ENCODE measurements around the gene MARK3.
A peak's percentile ranks its signal among the peaks of the same experiment; 100 is the strongest.

MARK3 gene

GRCh38 chr14:103393070-103393469, 7.9 kb downstream of the MARK3 start:
- in situ Hi-C loops (cut with HindIII; ENCODE audit: low sequenced_read_pairs) = no loop called here
- DNase-seq (ENCODE audit: low read depth, low spot score) = no peak
- no peak overlapping the region for H3K4me3 ChIP-seq (ENCODE audit: low read depth, low read length)
- TF ChIP-seq CTCF (IDR thresholded peaks at IDR 0.05; ENCODE audit: low read depth, low read length) = no peak

- in situ Hi-C loops (cut with HindIII; ENCODE audit: low sequenced_read_pairs) = no loop called here
- DNase-seq (ENCODE audit: low read depth, low spot score) = peak; percentile 50
- no peak overlapping the region for H3K4me3 ChIP-seq (ENCODE audit: low read depth, low read length)
- peak; percentile 75 for TF ChIP-seq CTCF (IDR thresholded peaks at IDR 0.05; ENCODE audit: low read depth, low read length)
Measured at GRCh38 chr14:103393676-103394626, 8.7 kb downstream of the MARK3 start.

GRCh38 chr14:103395244-103395643, 10.0 kb downstream of the MARK3 start:
- in situ Hi-C loops (cut with HindIII; ENCODE audit: low sequenced_read_pairs) = no loop called here
- no peak overlapping the region for H3K4me3 ChIP-seq (ENCODE audit: low read depth, low read length)
- no peak for DNase-seq (ENCODE audit: low read depth, low spot score)
- no peak for TF ChIP-seq CTCF (IDR thresholded peaks at IDR 0.05; ENCODE audit: low read depth, low read length)

GRCh38 chr14:103396463-103396862, 11.2 kb downstream of the MARK3 start:
- no peak overlapping the region for H3K4me3 ChIP-seq (ENCODE audit: low read depth, low read length)
- DNase-seq (ENCODE audit: low read depth, low spot score) = no peak
- no peak for TF ChIP-seq CTCF (IDR thresholded peaks at IDR 0.05; ENCODE audit: low read depth, low read length)
- in situ Hi-C loops (cut with HindIII; ENCODE audit: low sequenced_read_pairs) = no loop called here

GRCh38 chr14:103398427-103399195, 13.4 kb downstream of the MARK3 start:
- DNase-seq (ENCODE audit: low read depth, low spot score) = peak; percentile 40
- in situ Hi-C loops (cut with HindIII; ENCODE audit: low sequenced_read_pairs) = no loop called here
- no peak overlapping the region for H3K4me3 ChIP-seq (ENCODE audit: low read depth, low read length)
- no peak for TF ChIP-seq CTCF (IDR thresholded peaks at IDR 0.05; ENCODE audit: low read depth, low read length)

- TF ChIP-seq CTCF (IDR thresholded peaks at IDR 0.05; ENCODE audit: low read depth, low read length) = no peak
- in situ Hi-C loops (cut with HindIII; ENCODE audit: low sequenced_read_pairs) = no loop called here
- DNase-seq (ENCODE audit: low read depth, low spot score) = no peak
- H3K4me3 ChIP-seq (ENCODE audit: low read depth, low read length) = no peak overlapping the region
Measured at GRCh38 chr14:103400537-103400936, 15.3 kb downstream of the MARK3 start.
